Stimulated activated CD8-positive, alpha-beta memory T cell treated with anti-CD3 and anti-CD28 coated beads, Interleukin-15, amount 100 ng/mL, for 4 hours (primary cell): ENCODE measurements around the gene TRAF3.
A peak's percentile ranks its signal among the peaks of the same experiment; 100 is the strongest.

Experiments used
- DNase-seq, 2 donors: peaks; one replicate each; pipeline ENCODE4 v3.0.0-alpha.2; 2020; ENCODE audit warnings: low read depth in 2 of 2

The TRAF3 gene

DNA sequence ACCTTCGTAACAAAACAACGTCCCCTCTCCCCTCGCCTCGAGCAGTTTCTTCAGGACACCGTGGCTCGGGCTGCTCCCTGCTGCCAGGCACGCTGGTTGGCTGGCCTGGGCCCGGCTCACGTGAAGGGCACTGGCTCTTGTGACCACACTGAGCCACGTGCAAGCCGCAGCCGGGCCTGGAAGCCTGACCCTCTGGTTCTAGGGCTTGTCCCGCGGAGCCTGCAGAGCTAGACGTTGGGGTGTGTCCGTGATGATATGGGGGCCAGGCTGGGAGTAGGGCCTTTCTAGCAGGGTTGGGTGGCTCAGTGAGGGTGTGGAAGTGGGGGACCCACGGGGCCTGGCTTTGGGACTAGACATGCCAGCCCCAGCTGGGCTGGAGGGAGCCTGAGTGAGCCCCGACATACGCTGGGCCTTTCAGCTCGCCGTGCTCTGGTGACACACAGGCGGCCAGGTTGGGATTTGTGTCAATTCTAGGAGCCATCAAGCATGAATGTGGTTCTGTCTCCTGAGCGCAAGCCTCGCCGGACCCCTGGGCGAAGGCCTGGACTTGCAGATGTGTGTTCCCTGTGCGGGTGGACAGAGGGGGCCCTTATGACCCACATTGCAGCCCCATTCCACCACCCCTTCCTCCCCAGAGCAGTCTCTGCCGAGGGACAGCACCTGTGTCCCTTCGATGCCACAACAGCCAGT, 131.7 kb downstream of the TRAF3 start:
- no peak for DNase-seq

DNA sequence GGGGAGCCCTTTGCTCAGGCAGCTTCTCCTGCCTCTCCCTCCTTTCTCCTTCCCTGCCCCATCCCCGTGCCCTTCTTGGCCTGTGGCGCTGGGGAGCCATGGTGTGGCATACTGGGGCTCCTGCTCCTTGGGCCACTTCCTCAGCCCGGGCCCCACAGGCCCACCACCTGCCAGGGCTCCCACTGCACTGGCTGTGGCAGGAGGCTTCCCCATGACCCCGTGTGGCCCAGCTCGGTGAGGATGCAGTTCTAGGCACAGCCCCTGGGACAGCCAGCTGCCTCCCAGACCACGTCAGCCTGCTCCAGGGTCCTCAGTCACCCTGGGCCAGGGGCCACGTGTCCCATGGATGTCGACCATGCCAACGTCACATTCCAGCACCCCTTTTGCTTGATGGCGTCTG, 132.2 kb downstream of the TRAF3 start:
- DNase-seq = no peak

DNA sequence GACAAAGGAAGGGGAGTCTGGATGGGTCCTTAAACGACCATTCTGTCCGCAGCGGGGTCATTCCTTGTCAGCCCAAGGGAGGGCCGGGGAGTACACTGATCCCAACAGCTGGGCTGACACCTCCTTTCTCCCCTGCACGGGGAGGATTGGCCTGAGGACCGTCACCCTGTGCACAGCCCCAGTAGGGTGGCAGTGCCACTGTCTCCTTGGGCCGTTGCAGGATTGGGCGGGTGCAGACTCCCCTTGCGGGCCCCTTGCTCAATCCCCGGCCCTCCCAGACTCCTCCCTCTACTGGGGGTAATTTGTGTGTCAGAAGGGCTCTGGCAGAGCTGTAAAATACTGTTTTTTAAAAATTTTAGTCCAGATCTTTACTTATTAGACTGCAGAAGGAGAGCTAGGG, 132.7 kb downstream of the TRAF3 start:
- DNase-seq = no peak

GRCh38 chr14:102910442-102910841, 133.2 kb downstream of the TRAF3 start:
- no peak for DNase-seq

GRCh38 chr14:102911541-102911951, 134.3 kb downstream of the TRAF3 start:
- no peak for DNase-seq

DNA sequence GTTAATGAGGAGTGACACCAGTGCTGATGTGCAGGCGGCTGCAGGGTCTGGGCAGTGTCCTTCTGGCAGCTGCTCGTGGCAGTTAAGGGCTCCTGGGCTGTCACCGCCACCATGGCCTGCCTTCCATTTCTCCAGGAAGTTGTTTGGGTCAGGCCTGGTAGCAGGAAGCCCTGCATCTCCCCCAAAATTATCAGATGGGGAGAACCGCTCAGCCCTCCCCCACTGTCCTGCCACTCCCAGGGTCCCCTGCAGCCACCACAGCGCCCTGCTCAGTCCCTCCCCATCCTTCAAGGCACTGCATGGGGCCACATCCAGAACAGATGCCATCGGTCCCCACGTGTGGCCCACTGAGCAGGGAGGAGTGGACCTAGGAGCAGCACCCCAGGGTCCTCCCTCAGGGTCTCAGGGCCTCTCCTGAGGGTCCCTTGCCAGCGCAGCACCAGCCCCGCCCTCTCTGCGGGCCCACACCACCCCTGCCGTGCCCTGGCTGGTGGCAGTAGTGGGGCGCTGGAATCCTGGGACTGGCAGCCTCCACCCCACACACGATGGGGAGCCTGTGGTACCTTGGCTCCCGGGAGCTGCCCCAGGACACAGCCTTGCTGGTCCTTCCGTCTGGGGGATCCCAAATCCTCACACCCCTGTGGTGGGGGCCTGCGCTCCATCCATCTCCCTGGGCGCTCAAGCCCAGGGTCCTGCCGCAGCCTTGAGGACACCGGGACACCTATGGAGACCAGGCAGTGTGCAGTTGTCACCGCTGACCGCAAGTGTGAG, 134.9 kb downstream of the TRAF3 start:
- DNase-seq = no peak

DNA sequence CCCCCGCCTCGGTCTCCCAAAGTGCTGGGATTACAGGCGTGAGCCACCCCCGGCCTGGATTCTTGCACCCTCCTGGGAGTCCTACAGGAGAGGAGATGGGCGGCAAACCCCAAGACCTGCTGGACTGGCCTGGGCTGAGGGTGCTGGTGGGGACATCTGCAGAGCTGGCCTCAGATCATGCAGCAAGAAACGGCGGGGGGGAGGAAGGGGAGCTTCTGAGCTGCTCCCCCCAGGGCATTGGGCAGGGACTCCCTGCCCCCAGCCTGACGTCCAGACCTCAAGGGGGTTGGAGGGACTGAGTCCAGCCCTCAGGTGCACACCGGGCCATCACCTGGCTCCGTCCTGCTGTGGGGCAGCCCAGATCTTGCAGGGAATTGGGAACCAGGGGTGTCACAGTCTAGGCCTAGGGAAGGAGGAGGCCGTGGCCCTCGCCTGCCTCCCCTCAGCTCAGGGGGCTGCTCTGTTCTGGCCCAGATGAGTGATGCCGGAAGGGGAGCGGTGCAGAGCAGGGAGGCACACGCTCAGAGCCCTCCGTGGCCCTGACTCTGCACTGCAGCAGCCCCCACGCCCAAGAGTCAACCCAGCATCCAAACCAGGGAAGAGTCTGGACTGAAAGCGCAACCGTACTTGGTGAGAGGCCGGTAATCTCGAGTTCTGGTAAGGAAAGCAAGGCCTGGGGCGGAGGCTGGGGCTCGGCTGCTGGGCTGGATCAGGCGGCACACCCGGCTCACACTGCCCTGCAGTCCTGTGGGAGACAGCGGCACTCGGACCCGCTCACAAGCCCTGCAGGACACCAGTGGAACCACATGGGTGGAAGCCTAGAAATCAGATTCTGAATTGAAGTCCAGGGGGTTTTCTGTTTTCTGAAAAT, 136.3 kb downstream of the TRAF3 start:
- DNase-seq = no peak

- no peak for DNase-seq
Measured at GRCh38 chr14:102914474-102915291, 137.4 kb downstream of the TRAF3 start.

DNA sequence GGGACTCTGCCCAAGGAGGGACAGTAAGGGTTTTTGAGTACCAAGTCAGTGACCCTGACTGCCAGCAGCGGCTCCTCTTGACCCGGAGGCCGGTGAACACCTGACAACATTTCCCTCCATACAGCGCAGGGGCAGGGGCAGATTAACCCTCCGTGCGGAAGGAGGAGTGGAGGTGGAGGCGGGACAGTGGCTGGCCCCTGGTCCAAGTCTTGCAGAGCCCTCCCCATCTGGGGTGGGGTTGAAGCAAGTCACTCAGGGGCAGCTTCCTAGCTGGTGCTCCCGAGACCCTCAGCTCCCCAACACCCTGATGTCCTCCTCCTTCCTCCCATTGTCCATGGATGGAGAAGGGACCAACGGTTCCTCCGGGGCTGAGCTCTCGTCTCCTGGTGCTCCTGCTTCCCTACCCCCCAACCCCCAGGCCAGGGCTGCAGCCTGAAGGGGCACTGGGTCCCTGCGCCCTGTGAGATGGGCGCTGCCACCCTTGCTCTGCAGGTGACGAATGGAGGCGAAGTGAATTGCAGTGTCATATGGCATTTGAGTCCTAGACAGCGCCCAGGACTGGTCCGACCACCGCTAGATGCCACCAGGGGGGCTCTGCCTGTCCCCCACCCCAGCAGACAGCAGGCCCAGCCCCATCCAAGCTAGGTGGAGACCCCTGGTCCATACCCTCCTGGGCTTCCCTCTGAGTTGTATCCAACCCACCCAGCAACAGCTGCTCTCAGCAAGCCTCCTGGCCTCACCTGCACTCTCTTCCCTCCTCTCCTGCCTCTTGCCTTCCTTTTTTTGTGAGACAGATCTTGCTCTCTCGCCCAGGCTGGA, 138.3 kb downstream of the TRAF3 start:
- DNase-seq = no peak

GRCh38 chr14:102916347-102917055, 139.3 kb downstream of the TRAF3 start:
- DNase-seq = no peak

DNA sequence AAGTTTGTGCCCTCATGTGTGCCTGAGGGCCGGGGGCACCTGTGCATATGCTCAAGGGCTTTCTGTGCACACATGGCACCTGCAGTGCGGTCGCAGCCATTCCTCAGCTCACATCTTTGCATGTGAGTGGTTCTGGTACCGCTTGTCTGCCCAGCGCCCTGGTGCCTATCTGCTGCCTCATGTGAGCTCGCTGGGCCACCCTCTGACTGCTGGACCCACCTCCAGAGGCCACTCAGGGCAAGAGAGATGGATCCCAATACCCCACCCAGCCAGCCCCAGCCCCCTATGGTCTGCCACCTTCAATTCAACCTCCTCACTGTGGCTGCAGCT, 139.8 kb downstream of the TRAF3 start:
- DNase-seq = no peak

DNA sequence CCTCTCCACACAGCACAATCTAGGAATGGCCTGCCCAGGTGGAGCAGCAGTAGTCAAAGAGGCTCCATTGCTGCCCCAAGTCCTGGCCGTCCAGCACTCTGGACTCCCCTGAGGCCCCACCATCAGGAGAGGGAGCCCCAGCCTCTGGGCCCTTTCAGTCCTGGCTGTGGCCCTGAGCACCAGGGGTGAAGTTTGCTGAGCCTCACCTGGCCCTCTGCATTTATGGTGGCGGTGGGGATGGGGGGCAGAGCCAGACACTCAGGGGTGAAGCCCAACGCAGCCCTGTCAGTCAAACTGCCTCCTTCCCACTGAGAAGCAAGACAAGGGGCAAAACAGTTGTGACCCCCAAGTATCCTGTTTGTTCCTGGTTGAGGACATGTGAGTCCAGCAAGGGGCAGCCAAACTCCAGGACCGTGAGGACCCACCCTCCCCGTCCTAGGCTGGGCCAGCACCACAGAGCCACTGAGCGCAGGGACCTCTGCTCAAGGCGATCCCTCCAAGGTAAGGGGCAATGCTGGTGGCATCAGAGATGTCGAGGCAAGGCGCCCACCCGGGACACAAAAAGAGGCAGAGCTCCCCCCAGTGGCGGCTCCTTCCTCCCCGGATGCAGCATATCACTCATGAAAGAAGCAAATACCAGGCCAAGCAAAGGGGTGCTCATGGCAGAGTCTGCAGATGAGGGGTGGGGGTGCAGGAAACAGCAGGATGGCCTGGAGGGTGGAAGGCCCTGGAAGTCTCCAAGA, 140.4 kb downstream of the TRAF3 start:
- peak; percentile 21 to 32 for DNase-seq

DNA sequence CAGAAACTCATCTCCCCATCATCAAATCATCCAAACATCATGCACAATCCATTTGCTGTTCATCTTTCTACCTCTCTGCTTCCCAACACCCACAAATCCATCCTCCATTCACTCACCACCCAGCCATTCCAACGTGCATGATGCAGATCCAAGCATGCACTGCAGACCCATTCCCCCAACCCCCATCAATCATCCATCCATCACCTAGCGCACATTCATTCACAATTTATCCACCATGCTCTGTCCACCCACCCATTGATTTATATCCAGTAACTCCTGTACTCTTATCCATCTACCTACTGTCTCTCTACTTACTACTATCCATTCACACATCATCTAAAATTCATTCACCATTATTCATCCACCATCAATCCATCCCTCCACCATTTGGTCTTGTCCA, 141.2 kb downstream of the TRAF3 start:
- DNase-seq = no peak

GRCh38 chr14:102920273-102920997, 143.2 kb downstream of the TRAF3 start:
- DNase-seq = no peak

DNA sequence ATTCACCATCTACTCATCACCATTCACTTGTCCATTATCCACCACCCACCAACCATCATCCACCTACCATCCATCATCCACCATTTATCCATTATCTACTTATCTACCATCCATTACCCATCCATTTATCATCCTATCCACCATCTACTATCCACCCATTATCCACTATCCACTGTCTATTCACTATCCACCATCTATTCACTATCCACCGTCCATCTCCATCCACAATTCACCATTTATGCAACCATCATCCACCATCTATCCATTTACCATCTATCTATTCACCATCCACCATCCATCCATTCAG, 143.7 kb downstream of the TRAF3 start:
- no peak for DNase-seq

GRCh38 chr14:102922490-102923200, 145.4 kb downstream of the TRAF3 start, which contains the start of gene AMN:
TSS of gene AMN (plus strand) at chr14:102922663. CDS start at chr14:102922689, 26 bp downstream.
- DNase-seq = no peak

- no peak for DNase-seq
Measured at GRCh38 chr14:102923201-102923924, 146.1 kb downstream of the TRAF3 start.
